NCI-H774 (cell line): Measurements from ENCODE around the gene UTP3.
"Not testable (repeated sequence)": the region's sequence is repeated elsewhere in the genome, so short reads cannot be mapped to it uniquely, and the experiment has no call there.

ENCODE experiments used
- DNase-seq: peaks from one replicate; lab custom pipeline; 2025; lab: John Stamatoyannopoulos, UW

The UTP3 gene

GRCh38 chr4:70687392-70687791 is 940 bp upstream of the UTP3 start:
- DNase-seq: no peak

- no peak for DNase-seq
Measured at GRCh38 chr4:70688795-70689231, 481 bp downstream of the UTP3 start.

GRCh38 chr4:70691661-70692060 is 3.3 kb downstream of the UTP3 start:
- no peak for DNase-seq

- DNase-seq: not testable (repeated sequence)
Measured at GRCh38 chr4:70694633-70695032, 6.3 kb downstream of the UTP3 start.

GRCh38 chr4:70698435-70698834 is 10.1 kb downstream of the UTP3 start:
- DNase-seq: not testable (repeated sequence)

GRCh38 chr4:70700712-70701111 is 12.4 kb downstream of the UTP3 start:
- no peak for DNase-seq

GRCh38 chr4:70701271-70701670 is 12.9 kb downstream of the UTP3 start:
- DNase-seq: no peak

- DNase-seq: not testable (repeated sequence)
Measured at GRCh38 chr4:70702592-70702991, 14.3 kb downstream of the UTP3 start.

- peak; percentile 84 for DNase-seq
Measured at GRCh38 chr4:70703619-70704214, 15.4 kb downstream of the UTP3 start.

- DNase-seq: peak; percentile 56
Measured at GRCh38 chr4:70704215-70704930, 16.0 kb downstream of the UTP3 start.

- DNase-seq: no peak
Measured at GRCh38 chr4:70704931-70705182, 16.5 kb downstream of the UTP3 start.

- peak; percentile 54 for DNase-seq
Measured at GRCh38 chr4:70705183-70706043, 17.1 kb downstream of the UTP3 start.

GRCh38 chr4:70706044-70706461 is 17.7 kb downstream of the UTP3 start:
- DNase-seq: no peak

- DNase-seq: no peak
Measured at GRCh38 chr4:70706516-70706915, 18.2 kb downstream of the UTP3 start.

- no peak for DNase-seq
Measured at GRCh38 chr4:70709611-70710205, 21.4 kb downstream of the UTP3 start.

- no peak for DNase-seq
Measured at GRCh38 chr4:70711599-70711998, 23.3 kb downstream of the UTP3 start.

GRCh38 chr4:70712150-70712549 is 23.8 kb downstream of the UTP3 start:
- no peak for DNase-seq

- DNase-seq: no peak
Measured at GRCh38 chr4:70712604-70713452, 24.5 kb downstream of the UTP3 start.

- no peak for DNase-seq
Measured at GRCh38 chr4:70713453-70714078, 25.2 kb downstream of the UTP3 start.

- DNase-seq: no peak
Measured at GRCh38 chr4:70714079-70714887, 26.0 kb downstream of the UTP3 start.
